NCI-H446 (cell line): ENCODE data around the gene AMN.
"Not testable (repeated sequence)": the region's sequence is repeated elsewhere in the genome, so short reads cannot be mapped to it uniquely, and the experiment has no call there.

Experiments used
- DNase-seq, 2 experiments: peaks; one replicate each; lab custom pipeline; 2025; lab: John Stamatoyannopoulos, UW

The AMN gene

DNA sequence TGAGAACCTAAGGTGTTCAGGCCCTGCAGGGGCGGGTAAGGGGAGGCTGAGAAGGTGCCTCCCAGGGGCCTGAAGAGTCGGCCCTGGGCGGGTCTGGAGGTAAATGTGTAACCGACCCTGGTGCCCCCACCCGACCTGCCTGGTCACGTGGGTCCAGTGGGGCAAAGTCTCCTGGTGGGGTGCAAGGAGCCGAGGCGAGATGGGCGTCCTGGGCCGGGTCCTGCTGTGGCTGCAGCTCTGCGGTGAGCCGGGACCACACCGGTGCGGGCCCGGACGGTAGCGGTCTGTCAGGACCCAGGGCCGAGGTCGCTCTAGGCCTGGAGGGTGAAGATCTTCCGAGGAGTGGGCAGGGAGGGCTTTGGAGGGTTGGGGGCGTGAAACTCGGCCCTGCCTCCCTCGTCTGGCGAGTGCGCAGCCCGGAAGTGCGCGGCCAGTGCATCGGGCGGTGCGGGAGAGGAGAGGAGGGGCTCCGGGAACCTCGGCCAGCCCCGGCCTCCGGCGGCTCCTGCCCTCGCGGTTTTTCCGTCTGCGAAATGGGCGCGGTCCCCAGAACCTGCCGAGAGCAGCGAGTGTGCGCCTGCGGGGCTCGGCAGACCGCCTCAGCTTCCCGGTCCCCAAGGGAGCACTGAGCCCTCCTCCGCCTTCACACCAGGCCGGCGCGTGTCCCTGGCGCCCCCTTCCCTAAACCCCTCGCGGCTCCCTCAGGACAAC is at the start of gene AMN:
TSS of gene AMN (plus strand) at position 174 of the 711 bp plus-strand sequence. CDS start at position 200, 26 bp downstream.
- DNase-seq, result no peak

- DNase-seq, result no peak
These were observed 49.3 kb upstream of the AMN start for GRCh38 chr14:102873131-102873530.

GRCh38 chr14:102873546-102874061 is 48.9 kb upstream of the AMN start:
- DNase-seq, result no peak

GRCh38 chr14:102875652-102876051 is 46.8 kb upstream of the AMN start:
- no peak for DNase-seq

GRCh38 chr14:102877511-102877910 is 45.0 kb upstream of the AMN start:
- not testable (repeated sequence) for DNase-seq

DNA sequence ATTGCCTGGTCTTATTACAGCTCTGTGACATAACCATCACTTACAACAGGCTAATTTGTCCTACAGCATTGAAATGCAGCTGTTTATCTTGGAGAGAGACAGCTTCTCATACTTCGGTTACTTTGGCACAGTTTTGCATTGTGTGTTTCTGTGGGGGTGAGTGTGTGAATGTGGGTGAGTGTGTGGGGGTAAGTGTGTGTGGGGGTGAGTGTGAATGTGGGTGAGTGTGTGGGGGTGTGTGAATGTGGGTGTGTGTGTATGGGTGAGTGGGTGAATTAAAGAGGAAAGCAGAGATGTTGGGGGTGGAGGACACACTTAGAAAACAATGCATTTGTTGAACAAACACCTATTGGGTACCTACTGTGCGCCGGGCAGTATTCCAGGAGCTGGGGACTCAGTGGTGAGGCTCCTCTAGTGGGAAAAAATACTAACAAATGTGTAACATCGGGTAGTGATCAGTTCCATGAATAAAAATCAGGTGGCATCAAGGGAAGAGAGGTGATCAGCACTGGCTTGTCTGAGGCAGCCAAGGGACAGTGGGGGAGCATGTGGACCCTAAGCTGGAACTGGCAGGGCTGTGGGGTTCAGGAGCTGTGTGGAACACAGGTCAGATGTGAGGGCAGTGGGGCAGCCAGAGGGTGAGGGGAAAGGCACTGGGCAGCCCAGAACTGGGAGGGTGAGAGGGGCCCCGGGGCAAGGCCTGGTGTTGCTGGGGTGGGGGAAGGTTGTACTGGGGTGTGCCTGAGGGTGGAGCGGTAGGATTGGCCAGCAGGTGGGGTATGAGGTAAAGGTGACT is 44.1 kb upstream of the AMN start:
- no peak for DNase-seq

DNA sequence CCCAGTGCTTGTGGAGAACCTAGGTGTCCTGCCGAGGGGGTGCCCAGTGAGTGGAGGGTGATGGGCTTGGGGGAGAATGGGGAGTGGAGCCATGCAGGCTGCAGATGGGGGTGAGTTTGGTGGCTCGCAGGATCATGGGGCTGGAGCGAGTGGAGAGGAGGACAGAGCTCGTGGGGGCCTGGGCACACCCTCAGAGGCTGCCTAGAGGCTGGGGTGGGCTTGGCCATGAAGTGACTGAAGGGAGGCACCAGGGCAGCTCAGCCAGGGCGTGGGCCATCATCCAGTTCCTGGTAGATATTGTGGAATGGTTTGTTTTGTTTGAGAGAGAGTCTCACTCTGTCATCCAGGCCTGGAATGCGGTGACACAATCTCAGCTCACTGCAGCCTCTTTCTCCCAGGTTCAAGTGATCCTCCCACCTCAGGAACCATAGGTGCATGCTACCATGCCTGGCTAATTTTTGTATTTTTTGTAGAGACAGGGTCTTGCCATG is 43.4 kb upstream of the AMN start:
- DNase-seq, result no peak

DNA sequence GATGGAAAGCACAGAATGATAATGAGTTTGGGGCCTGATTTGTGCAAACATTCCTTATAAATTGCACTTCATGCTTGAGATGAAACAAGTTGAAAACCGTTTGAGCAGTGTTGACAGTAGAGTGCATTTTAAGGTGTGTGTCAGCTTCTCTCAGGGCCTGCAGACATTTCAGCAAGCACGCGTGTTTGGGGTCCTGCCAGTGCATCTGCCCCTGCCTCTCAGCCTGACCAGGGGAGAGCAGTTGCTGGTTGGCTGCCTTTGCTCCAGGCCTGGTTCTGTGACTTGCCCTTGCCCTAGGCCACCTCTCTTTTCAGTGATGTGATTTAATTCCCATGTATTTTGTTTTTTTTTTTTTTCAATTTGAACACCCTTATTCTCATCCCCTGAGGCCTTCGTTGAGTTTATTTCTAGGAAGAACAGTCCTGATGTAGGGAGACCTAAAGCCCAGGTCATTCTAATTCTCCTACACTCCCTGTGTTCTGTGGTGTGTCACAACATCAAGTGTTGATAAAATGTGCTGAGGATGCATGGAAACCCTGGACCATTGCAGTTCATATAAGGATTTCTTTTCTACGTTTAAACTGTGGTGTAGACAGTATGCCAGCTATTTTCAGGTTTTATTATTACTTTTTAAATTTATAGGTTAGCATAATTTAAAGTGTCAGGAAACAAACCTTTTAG is 40.1 kb upstream of the AMN start:
- no peak for DNase-seq

DNA sequence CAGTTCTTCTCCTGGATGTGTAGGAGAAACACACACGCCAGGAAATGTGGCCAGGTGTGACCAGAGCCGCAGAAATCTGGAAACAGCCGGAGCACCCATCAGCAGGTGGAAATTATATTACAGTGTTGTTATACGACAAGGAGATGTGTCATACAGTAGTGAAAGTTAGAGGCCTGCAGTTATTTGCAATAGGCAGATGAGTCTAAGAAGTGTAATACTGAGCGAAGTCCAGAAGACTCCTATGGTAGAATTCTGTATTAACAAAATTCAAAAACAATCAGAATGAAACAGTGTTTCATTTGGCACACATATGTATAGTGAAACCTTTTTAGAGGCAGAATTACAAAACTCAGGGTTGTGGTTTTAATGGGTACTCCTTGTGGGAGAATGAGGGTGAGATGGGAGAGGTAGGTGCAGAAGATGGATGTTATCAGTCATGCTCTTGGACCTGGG is 39.3 kb upstream of the AMN start:
- no peak for DNase-seq

- no peak for DNase-seq
These were observed 38.9 kb upstream of the AMN start for GRCh38 chr14:102883554-102883953.

DNA sequence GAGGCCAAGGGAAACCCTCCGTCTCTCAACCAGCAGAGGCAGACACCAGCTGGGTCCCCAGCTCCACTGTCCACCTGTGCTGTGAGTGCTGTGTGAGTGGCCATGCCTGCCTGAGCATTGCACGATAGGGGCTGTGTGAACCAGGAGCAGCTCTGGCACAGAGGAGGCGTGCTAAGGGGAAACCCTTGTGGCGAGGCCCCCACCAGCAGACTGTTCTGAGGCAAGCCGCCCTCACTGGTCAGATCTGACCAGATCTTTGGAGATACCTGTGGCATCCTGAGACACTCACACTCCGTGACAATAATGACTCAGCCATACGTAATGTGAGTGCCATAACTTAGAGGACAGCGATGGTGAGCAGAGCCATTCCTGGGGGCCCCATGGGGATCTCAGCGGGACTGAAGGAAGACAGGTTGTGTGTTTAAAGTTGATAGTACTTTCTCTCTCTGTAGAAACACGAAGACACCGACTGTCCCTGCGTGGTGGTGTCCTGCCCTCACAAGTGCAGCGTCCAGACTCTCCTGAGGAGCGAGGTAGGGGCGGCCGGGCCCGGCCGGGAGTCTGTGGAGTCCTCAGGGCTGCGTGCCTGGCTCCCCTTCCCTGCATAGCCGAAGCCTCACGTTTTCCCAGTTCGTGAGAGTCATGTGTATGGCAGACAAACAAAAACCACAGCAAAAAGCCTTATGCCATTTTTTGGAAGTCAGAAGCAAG is 36.6 kb upstream of the AMN start:
- DNase-seq, result no peak

DNA sequence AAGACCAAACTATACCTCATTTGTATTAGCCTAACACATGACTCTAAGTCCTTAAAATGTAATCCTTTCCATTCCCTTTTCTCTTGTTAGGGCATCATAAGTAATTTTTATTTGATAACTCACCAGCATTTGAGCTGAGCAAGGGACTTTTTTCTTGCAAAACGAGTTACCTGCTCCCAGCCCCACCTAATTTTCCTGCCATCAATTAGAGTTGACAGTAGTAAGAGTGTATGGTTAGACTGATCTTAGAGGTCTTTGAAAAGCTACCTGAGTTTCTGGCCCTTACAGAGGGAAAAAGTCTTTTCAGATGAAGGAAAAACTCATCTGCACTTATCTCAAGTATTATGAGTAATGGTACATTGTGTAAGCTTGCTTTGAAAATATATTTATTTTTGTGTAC is 33.7 kb upstream of the AMN start:
- DNase-seq, result no peak

- DNase-seq, result no peak
These were observed 32.8 kb upstream of the AMN start for GRCh38 chr14:102889615-102890014.

GRCh38 chr14:102891111-102891510 is 31.4 kb upstream of the AMN start:
- DNase-seq, result no peak

GRCh38 chr14:102891556-102891955 is 30.9 kb upstream of the AMN start:
- peak in 1 of 2 experiments; percentile 49 for DNase-seq

DNA sequence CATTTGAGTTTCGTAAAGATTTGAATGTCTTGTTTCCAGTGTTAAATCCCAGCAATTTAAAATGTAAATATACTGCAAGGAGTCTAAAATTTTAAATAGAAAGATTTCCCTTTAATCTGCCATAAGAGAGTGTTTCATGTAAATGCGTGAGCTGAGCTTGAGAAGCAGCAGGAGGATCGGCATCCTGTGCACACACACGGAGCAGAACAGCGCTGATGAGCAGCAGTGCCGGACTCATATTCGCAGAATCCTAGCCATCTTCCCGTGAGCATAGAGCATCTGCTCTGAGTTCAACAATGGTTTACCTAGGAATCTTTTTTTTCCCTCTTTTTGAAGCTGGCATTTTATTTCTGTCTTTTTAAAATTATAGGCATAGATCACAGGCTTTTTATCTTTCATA is 29.8 kb upstream of the AMN start:
- DNase-seq, result no peak

DNA sequence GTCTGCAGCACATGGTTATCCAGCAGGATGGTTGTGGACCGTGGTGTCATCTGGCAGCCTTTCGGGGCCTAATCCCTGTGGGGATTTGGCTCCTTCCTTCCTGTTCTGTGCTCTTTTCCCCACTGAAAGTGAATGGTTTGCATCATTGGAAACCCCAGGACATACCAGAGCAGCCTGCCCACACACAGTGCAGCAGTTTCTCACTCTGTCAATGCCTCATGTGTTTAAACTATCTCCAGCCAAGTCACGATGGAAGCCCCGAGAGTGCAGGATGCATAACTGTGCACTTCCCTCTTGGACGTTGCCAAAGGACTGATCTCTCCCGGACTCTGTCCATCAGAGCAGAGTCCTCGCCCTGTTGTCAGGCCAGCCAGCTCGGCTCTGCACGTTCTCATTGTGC is 29.0 kb upstream of the AMN start:
- no peak for DNase-seq

- not testable (repeated sequence) for DNase-seq
These were observed 25.7 kb upstream of the AMN start for GRCh38 chr14:102896735-102897134.

DNA sequence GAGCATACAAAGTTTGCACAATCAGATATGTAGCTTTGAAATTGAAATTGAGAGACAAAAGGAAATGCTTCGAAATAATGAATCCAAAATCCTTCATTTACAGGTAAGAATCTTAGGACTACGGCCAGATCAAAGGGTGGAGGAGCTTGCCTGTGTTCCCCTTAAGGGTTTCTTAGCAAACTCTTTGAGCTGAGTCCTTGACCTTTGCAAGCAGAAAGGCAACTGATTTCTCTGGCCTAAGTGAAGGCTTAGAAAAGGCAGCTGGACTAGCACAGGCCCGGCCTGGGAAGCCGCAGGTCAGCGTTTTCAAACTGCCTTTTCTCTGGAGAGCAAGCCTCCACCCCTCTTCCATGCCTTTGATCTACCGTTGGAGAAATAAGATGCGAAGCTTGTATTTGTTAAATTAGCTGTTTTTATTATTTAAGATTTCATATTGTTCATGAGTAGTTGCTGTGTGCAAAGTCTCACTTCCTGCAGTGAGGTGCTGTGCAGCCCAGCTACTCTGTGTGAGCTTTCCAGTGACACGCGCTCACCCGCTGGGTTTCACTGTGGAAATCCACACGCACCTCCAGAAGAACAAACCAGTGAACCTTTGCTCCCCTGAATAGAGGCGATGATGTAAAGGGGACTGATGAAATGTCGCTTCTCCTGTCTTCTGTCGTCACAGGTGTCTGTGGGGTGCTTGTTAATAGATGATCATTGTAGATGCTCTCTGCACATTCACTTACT is 25.0 kb upstream of the AMN start:
- no peak for DNase-seq

- no peak for DNase-seq
These were observed 24.2 kb upstream of the AMN start for GRCh38 chr14:102898298-102898697.
